CD4-positive, alpha-beta T cell treated with Interleukin-4 for 4 hours (primary cell): ENCODE measurements around the gene CUBN.

ENCODE experiments used
- DNase-seq: peaks from one replicate; pipeline ENCODE4 v3.0.0-alpha.2; 2020

CUBN gene

DNA sequence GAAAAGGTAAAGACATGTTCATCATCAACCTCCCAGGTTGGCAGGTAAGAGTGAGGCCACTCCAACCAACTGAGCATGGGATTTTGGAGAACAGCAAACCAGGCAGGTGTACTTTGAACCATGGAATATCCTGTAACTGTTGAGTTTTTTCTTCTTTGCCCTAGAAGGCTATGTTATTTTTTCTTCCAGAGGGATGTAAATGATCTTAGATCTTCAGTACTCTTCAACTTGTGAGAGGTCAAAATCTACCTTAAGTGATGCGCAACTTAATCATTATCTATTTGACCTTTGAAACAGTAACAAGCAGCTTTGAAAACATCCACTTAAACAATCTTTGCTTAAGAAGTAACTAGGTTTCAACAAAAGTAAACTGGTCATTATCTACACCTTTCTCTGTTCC is at the start of gene CUBN:
TSS of gene CUBN (minus strand) at position 71 of the 400 bp plus-strand sequence. CDS start at position 25, 46 bp downstream.
- no peak for DNase-seq

DNA sequence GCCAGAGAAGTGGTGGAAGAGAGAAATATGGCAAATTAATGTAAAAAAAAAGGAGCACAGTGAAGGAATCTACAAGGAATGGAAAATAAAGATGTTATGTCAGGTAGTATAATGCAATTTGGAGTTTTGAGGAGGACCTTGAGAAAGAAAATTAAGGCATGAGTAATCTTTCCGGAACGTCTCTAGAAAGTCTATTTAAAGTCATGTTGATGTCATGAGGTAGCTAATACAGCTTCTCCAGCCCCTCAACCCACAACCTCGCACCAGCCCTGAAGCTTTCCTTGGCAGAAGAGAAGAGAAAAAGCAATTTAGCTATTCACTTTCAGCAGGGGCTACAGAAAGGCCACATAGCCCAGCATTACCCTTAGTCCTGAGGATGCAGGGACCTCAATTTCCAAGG is 49.4 kb upstream of the CUBN start:
- DNase-seq, result no peak

DNA sequence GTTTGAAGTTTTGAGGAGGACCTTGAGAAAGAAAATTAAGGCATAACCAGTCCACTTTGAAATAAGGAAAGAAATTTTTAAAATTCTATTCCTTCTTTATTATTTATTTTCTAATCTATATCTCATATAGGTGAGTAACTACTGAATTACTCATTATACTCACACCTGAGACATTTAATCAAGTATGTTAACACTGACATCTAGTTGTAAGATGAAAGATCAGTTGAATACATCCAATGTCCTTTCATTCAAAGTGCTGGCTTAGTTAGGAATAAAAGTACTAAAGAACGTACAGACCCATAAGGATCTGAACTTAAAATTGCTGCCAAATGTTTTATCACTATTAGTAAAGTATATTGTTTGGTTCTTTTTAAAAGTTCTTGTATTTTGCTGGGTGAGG is 48.4 kb upstream of the CUBN start:
- DNase-seq, result no peak

- no peak for DNase-seq
Measured at GRCh38 chr10:17177014-17177413, 47.4 kb upstream of the CUBN start.

GRCh38 chr10:17176091-17176490 is 46.5 kb upstream of the CUBN start:
- DNase-seq, result no peak

- DNase-seq, result no peak
Measured at GRCh38 chr10:17175551-17175950, 45.9 kb upstream of the CUBN start.

DNA sequence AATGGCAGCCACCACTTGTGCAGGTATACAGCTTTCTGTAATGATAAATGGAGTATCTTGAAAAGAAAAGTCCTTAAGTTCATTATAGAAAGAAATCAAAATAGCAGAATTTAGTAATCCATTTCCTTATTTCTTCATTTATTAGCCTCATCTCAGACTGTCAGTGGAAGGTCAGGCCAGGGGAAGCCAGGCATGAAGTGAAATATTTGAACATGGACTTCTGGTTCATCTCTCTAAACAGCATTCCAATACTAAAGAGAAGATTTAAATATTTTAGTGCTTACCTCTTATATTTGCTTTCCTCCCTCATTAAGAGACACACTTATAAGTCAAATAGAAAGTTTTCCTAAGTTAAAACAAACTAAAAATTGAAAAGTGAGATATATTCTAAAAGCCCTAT is 45.0 kb upstream of the CUBN start:
- no peak for DNase-seq

- no peak for DNase-seq
Measured at GRCh38 chr10:17171141-17171641, 41.6 kb upstream of the CUBN start.

DNA sequence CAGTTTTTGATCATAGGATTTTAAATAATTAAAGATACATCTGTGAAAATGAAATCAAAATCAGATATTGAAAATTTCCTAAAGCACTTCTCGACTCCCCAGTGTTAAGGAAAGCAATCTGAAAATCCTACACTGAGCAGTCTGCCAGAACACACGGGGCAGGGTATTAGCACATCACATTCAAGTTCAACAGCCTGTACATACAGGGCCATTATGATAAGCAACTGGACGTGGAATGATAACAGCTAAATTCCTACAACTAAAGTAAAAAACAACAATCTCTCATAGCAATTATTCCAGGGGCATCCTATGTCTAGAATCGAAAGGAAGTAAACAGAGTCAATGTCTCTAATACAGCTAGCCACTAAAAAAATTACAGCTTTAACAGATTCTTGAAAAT is 40.2 kb upstream of the CUBN start:
- DNase-seq, result no peak

GRCh38 chr10:17166699-17167098 is 37.1 kb upstream of the CUBN start:
- DNase-seq, result no peak

GRCh38 chr10:17162828-17163227 is 33.2 kb upstream of the CUBN start:
- no peak for DNase-seq

DNA sequence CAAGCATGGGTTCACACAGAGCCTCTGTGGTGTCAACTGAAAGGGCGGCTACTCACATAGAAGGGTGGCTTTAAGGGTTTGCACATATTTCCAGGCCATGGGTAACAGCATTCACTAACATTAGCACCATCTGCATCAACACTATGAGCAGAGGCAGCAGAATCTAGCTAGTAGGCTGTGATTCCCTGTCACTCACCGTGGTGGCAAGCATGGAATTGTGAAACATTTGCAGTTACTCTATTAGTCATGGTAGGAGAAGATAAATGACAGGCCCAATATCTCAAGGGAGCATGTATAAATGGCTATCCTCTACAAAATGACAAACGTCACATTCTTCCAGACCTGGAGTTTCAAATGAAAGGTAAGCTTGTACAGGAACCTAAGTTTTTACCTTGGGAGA is 32.2 kb upstream of the CUBN start:
- DNase-seq, result no peak

DNA sequence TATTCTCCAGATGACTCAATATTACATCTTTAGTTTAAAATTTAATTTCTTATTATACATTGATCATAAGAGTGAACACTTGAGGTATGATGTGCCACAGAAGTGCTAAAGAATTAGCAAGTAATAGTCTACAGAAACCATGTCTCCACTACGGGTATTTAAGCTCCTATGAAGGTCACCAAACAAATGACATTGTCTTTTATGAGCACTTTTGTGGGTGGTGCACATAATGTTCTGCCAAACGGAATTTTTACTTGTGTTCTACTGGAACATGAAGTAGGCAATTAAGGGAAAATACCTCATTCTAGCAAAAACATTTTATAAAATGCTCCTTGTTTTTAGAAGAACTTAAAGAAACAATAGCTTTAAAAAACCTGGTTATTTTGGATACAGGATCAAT is 27.4 kb upstream of the CUBN start:
- DNase-seq, result no peak

DNA sequence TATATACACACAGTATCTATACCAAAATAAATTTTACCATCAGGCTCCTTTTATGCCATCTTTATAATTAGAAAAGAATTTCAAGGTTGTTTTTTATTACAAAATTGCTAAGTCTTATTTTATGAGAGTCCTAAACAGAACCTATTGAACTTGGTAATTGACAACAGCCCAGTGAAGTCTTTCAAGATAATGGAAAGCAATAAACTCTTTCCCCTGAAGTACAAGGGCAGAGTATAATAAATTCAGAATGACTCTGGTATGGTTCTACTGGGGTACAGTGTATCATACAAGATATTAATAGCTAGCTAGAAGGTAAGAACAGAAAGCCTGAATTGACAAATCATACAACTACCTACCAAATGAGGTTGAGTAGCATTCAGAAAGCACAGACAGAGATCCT is 26.2 kb upstream of the CUBN start:
- DNase-seq, result no peak

DNA sequence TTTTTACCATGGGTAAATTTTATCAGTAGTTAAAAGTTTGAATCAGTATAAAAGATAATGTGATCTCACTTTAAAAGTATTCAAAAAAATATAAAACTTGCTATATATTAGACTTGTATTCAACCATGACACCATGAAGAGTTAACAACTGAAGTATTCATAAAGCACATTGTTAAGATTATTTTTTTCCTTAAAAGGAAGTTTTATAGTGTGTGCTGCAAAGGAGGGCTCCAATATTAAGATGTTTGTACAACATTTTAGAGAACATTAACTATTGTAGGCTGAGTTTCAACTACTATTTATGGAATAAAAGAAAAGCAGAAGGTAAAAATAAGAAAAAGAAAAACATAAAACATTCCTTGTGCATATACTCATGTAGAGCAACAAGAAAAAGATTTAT is 24.5 kb upstream of the CUBN start:
- no peak for DNase-seq

DNA sequence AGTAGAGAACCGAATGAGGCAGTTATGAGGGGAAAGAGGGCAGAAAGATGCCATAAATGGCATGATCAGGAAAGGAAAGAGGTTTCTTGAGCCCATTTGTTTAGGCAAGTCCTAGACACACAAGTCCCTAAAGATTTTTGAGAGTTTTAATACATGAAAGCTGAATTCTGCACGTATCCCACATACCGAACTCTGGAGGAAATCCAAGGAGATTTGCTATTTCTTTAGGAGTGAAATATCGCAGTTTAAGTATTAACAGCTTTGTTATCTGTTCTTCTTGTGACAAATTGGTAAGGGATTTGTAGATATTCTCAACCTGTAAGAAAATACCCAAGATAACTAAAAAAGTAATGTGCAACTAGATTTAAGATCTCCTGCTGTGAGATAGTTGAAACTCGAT is 23.7 kb upstream of the CUBN start:
- no peak for DNase-seq

DNA sequence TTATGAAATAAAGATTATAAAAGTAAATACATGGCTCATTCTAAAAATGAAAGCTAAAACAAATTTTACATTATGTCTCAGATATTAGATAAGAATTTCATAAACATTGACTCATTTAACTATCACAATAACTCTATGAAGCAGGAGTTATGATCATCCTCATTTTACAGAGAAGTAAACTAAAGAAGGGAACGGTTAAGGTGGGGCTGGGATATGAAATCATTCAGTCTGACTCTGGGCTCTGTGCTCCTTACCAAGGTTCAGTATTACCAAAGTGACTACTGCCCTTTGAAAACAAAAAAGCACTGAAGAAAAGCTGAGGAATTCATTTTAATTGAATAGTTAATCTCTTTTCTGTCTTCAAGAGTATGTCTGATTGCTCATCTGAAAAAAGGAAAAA is 22.1 kb upstream of the CUBN start:
- no peak for DNase-seq

GRCh38 chr10:17147884-17148489 is 18.4 kb upstream of the CUBN start:
- no peak for DNase-seq

DNA sequence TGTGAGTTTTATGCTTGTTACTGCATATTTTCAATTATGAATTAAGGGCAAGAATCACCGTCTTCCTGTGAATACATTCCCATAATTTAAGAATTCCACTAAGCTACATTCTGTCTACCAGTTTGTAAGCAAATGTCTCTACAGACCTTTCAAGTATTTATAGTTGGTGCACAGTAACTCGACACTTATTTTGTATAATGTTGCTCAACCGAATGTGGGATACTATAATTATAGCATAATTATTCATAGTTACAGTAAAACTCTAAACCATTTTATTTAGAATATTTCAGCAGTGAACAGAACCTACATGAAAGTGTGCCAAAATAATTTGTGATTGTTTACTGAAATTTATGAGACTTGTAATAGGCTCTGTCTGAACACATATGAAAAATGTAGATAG is 17.3 kb upstream of the CUBN start:
- no peak for DNase-seq

DNA sequence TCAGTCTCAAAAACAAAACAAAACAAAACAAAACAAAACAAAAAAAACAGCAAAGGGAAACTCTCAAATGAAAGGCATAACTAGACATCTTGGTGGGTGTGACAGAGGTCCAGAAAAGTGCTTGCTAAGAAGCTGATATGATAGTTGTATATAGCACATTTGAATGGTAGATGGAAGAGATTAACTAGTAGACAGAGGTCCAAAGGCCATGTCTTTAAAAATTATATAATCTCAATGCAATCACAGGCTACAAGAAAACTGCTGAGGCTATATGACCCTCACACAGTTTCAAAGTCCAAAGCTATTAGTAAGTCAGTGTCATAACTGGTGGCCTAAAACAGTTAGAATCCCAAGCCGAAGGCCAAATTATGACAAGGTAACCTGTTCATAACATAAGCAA is 15.6 kb upstream of the CUBN start:
- no peak for DNase-seq

DNA sequence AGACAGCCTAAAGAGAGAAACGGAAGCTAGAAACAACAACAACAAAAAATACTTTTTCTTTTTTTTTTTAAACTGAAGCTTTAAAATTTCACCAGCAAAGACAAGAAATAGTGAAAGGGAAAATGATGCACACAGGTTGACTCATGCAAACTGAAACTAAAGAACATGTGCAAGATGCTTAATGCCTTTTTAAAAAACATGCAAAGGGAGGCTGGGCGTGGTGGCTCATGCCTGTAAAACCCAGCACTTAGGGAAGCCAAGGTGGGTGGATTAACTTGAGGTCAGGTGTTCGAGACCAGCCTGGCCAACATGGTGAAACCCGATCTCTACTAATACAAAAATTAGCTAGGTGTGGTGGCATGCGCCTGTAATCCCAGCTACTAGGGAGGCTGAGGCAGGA is 15.1 kb upstream of the CUBN start:
- DNase-seq, result peak; percentile 61

DNA sequence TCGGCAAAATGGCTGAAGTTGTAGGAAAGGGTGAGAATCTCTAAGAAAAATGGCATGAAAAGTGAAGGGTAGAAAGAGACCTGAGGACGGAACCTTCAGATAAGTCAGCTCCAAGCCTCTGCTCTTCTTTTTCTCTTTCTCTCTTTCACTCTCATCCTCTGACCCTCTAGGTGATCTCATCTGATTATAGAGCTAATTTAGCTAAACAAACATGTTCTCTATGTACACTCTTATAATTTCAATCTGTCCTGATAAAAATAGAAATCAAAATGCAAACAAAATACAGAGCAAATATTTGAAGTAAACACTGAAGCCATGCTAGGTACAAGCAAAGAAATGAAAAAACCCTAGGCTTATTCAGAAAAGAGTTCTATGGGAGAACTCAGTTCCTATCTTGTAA is 14.4 kb upstream of the CUBN start:
- DNase-seq, result no peak

DNA sequence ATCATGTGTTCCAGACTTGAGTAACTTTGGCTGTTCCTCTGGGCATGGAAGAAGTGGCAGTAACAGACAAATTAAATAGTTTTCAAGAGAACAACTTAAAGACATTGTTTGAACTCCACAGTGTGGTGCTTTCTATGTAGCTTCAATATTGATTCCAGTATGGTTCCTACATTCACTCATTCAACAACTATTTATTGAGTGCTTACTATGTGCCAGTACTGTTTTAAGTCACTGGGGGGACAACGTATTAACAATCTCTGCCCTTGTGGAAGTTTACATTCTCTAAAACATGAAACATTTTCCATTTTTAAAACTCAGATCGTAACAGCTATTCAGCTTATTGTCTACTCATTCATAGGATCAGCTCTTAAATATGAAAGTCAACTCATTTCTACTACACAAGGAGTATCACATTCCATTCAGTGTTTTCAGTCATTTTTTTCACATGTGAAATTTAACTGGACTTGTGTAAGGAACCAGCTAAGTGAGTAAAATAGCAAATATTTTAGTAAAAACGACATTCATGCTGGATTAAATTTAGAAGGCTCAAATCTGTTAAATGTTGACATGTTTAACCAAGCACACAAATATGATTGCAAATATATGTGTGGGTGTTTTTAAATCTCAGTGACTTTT is 13.6 kb upstream of the CUBN start:
- no peak for DNase-seq

GRCh38 chr10:17141504-17142229 is 12.1 kb upstream of the CUBN start:
- no peak for DNase-seq
